Breast epithelium (tissue), 4 donors: ENCODE results near the gene MRPL44. TPM values are rescaled to one million over a fixed set of nuclear protein-coding genes. Genes with fewer than 3 reads are reported as not detected.

ENCODE experiments used
- DNase-seq, 2 donors: peaks; one replicate each; pipeline ENCODE4 v3.0.0-alpha.2; 2019; ENCODE audit warnings: low spot score in 2 of 2
- H3K27ac ChIP-seq, 2 donors: fragments of 200-600 bp; sonication (generic) in 1 of 2; one replicate each; pipeline ENCODE4 v1.5.1; 2016 to 2019; ENCODE audit warnings: mild to moderate bottlenecking in 1 of 2
- H3K27me3 ChIP-seq, 2 donors: fragments of 200-600 bp; sonication (generic) in 1 of 2; one replicate each; pipeline versions ENCODE4 v1.5.1 to v1.6.0; 2017 to 2019; ENCODE audit warnings: control low read depth in 1 of 2, mild to moderate bottlenecking in 1 of 2
- H3K36me3 ChIP-seq: fragments of 200-600 bp; one replicate; pipeline ENCODE4 v1.5.1; 2019
- H3K4me1 ChIP-seq, 2 donors: fragments of 200-600 bp; sonication (generic); one replicate each; pipeline ENCODE4 v1.5.1; 2016 to 2019; ENCODE audit warnings: control low read depth in 1 of 2
- H3K4me3 ChIP-seq, 3 donors: fragments of 200-600 bp; sonication (generic); 1 replicate in 2 of 3; 2 replicates in 1 of 3; pipeline ENCODE4 v1.5.1; 2016 to 2019; ENCODE audit warnings: mild to moderate bottlenecking in 3 of 3, moderate library complexity in 2 of 3
- H3K9me3 ChIP-seq, 2 donors: fragments of 200-600 bp; sonication (generic) in 1 of 2; one replicate each; pipeline ENCODE4 v1.5.1; 2016 to 2019; ENCODE audit warnings: control low read depth in 1 of 2
- POLR2A ChIP-seq: fragments of 450-650 bp; IDR thresholded peaks from one replicate; pipeline ENCODE4 v1.6.1; 2016; ENCODE audit warnings: antibody characterized with exemption, mild to moderate bottlenecking, moderate library complexity
- POLR2AphosphoS5 ChIP-seq, 3 donors: sonication (generic); formaldehyde crosslinking; IDR thresholded peaks; one replicate each; pipeline ENCODE4 v1.6.1; 2017; ENCODE audit warnings: antibody characterized with exemption in 3 of 3
- intact Hi-C: fragments of 100-400 bp; cut with DNase I; formaldehyde crosslinking; loops from one replicate; pipeline ENCODE4 v1.15.1; 2023; ENCODE audit warnings: low total_unique reads
- total RNA-seq, 3 donors: library from RNA; depleted of rRNA; stranded (reverse); fragments of >200 nt; gene quantifications; one replicate each; pipeline ENCODE4 v1.1.0, GENCODE V29; 2016
- TF ChIP-seq, protein P1 (sequence below), 3 donors: fragments of 450-650 bp; IDR thresholded peaks; one replicate each; pipeline ENCODE4 v1.5.1; 2016 to 2017; ENCODE audit warnings: antibody characterized with exemption in 3 of 3, mild to moderate bottlenecking in 3 of 3, moderate library complexity in 3 of 3

MRPL44 gene
- total RNA-seq, 3 donors from 2014 or later = 22.4 to 27.4 (median 24.3) TPM

DNA sequence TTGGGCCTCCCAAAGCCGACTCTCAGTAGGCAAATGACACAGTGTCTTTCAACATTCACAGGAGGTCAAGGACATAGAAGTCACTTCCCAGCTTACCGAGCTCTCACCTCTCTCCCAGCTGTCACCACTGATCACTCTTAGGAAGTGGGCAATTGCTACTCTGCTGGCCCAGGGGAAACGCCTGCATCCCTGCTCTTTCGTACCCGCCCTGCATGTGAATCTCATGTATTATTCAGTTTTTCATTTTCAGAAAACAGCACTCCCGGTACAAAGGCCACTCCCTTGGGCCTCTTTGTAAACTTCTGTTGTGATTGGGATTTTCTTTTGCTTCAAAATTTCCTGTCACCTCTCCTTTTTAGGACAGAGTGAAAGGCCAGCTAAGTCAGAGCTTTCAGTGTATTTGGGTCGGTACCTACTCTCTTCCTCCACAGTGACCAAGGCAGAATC lies 15.4 kb downstream of the MRPL44 start:
- intact Hi-C loops = no loop called here
- TF ChIP-seq, protein P1, sequence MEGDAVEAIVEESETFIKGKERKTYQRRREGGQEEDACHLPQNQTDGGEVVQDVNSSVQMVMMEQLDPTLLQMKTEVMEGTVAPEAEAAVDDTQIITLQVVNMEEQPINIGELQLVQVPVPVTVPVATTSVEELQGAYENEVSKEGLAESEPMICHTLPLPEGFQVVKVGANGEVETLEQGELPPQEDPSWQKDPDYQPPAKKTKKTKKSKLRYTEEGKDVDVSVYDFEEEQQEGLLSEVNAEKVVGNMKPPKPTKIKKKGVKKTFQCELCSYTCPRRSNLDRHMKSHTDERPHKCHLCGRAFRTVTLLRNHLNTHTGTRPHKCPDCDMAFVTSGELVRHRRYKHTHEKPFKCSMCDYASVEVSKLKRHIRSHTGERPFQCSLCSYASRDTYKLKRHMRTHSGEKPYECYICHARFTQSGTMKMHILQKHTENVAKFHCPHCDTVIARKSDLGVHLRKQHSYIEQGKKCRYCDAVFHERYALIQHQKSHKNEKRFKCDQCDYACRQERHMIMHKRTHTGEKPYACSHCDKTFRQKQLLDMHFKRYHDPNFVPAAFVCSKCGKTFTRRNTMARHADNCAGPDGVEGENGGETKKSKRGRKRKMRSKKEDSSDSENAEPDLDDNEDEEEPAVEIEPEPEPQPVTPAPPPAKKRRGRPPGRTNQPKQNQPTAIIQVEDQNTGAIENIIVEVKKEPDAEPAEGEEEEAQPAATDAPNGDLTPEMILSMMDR (IDR thresholded peaks at IDR 0.05) = no peak
- TF ChIP-seq POLR2A (no peak), POLR2AphosphoS5 (IDR thresholded peaks at IDR 0.05) (no peak)
- no peaks in the 10 kb centered on the region for H3K27me3 ChIP-seq

DNA sequence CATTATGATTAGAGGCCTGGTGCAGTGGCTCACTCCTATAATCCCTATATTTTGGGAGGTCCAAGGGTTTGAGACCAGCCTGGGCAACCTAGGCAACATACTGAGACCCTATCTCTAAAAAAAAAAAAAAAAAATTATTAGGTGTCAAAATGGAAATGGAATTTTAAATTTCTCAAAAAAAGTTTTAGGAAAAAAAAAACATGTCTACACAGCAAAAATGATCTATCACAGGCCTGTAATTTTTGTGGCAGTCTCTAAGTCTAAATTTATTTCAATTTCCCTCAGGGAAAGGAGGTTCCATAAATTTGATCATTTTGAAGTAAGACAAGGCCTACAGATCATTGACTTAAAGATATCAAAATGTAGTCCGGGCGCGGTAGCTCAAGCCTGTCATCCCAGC lies 16.3 kb downstream of the MRPL44 start:
- Histone ChIP-seq H3K36me3 (no peaks in the 10 kb centered on the region), H3K4me3 (no peak overlapping the region), H3K27ac (no peak overlapping the region), H3K9me3 (no peaks in the 10 kb centered on the region), H3K4me1 (no peaks in the 10 kb centered on the region), H3K27me3 (no peaks in the 10 kb centered on the region)
- no peak for TF ChIP-seq POLR2AphosphoS5 (IDR thresholded peaks at IDR 0.05)
- TF ChIP-seq, protein P1 (IDR thresholded peaks at IDR 0.05) = no peak
- no peak for TF ChIP-seq POLR2A
- intact Hi-C loops = no loop called here
- no peak for DNase-seq

More for the DNA sequence above, 15.4 kb downstream of the MRPL44 start:
- Histone ChIP-seq H3K36me3 (no peaks in the 10 kb centered on the region), H3K9me3 (no peaks in the 10 kb centered on the region), H3K27ac (no peak overlapping the region), H3K4me3 (no peak overlapping the region), H3K4me1 (no peaks in the 10 kb centered on the region)
- no peak for DNase-seq

DNA sequence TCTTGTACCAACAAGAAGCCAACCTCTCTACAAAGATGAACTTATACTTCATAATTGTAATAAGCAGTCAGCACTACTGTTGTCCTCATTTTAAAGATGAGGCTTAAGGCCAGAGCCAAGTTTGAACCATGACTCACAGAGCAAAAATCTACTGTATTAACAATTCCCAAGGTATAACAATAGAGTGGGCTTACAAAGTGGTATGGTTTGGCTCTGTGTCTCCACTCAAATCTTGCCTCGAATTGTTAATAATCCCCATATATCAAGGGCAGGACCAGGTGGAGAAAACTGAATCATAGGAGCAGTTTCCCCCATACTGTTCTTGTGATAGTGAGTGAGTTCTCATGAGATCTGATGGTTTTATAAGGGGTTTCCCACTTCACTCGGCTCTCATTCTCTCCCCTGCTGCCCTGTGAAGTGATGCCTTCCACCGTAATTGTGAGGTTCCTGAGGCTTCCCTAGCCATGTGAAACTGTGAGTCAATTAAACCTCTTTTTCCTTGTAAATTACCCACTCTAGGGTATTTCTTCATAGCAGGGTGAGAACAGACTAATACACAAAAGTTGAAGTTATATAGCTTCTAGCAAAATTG lies 19.5 kb downstream of the MRPL44 start:
- Histone ChIP-seq H3K27ac (no peak overlapping the region), H3K9me3 (no peaks in the 10 kb centered on the region), H3K36me3 (no peaks in the 10 kb centered on the region), H3K4me3 (no peak overlapping the region), H3K4me1 (no peaks in the 10 kb centered on the region), H3K27me3 (no peaks in the 10 kb centered on the region)
- intact Hi-C loops = no loop called here
- DNase-seq = no peak
- TF ChIP-seq, protein P1 (IDR thresholded peaks at IDR 0.05) = no peak
- TF ChIP-seq POLR2AphosphoS5 (IDR thresholded peaks at IDR 0.05) (no peak), POLR2A (no peak)

DNA sequence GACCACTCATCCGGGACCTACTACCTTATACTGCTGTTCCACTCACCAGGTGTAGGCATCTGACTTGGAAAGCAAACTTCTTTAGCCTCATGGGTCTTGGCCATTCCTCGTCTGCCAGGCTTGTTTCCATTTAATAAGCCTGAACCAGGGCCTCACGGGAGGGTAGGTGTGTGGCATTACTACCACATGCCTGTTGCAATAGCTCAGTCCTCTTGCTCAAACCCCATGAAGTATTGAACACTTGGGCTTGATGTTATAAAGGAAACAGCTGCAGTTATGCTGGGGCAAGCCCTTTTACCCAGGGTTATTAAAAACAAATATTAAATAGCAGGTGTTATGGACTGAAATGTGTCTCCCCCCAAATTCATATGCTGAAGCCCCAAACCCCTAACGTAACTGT lies 21.2 kb downstream of the MRPL44 start:
- intact Hi-C loops = no loop called here
- TF ChIP-seq POLR2AphosphoS5 (IDR thresholded peaks at IDR 0.05) (no peak), POLR2A (no peak)
- TF ChIP-seq, protein P1 (IDR thresholded peaks at IDR 0.05) = no peak
- Histone ChIP-seq H3K36me3 (no peaks in the 10 kb centered on the region), H3K9me3 (no peaks in the 10 kb centered on the region), H3K27ac (no peak overlapping the region), H3K4me1 (no peaks in the 10 kb centered on the region), H3K27me3 (no peaks in the 10 kb centered on the region), H3K4me3 (no peak overlapping the region)
- no peak for DNase-seq

DNA sequence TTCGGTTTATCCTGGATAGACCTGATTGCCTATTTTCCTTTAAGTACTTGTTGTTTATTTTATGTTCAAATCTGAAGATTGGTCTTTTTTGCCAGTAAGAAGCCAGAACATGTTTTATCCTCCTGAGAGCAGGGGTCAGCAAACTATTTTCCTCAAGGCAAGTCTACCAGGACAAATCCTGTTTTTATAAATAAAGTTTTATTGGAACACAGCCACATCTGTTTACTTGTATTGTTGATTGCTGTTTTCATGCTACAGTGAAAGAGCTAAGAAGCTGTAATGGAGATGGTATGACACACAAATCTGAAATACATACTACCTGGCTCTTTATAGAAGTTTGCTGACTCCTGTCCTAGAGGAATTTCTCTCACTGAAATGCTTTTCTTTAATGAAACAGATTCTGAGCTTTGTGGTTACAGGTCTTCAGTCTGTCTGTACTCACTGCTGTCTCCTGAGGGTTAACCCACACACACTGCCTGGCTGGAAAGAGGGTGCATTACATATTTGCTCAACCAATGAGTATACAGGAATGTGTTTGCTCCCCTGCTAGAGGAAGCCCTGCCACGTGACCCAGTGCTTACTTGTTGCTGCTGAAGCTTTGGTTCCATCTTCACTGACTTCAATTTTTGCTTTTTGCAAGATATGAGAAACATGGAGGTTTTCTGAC lies 22.6 kb downstream of the MRPL44 start:
- no peak overlapping the region for H3K4me3 ChIP-seq
- TF ChIP-seq, protein P1 (IDR thresholded peaks at IDR 0.05) = no peak
- TF ChIP-seq POLR2AphosphoS5 (IDR thresholded peaks at IDR 0.05) (no peak), POLR2A (no peak)
- H3K9me3 ChIP-seq = no peaks in the 10 kb centered on the region
- H3K36me3 ChIP-seq = no peaks in the 10 kb centered on the region
- H3K27ac ChIP-seq = no peak overlapping the region
- DNase-seq = no peak
- no peaks in the 10 kb centered on the region for H3K4me1 ChIP-seq
- intact Hi-C loops = no loop called here
- H3K27me3 ChIP-seq = no peaks in the 10 kb centered on the region
